HepG2 (cell line): ENCODE measurements around the gene IFI27. TPM values are rescaled to one million over a fixed set of nuclear protein-coding genes. Genes with fewer than 3 reads are reported as not detected.

ENCODE experiments used
- HOXA5 ChIP-seq: sonication (generic); formaldehyde crosslinking; IDR thresholded peaks from 2 replicates; pipeline ENCODE4 v1.4.0; 2020; ENCODE audit warnings: missing genetic modification reagents
- LCORL ChIP-seq, 2 experiments: fragments of 450-650 bp in 1 of 2; sonication (generic) in 1 of 2; formaldehyde crosslinking in 1 of 2; IDR thresholded peaks; 2 replicates each; pipeline versions ENCODE4 v1.5.0 to v1.6.1; 2017 to 2020; ENCODE audit warnings: antibody characterized with exemption in 1 of 2, missing genetic modification reagents in 1 of 2
- NR3C1 ChIP-seq: sonication (generic); formaldehyde crosslinking; IDR thresholded peaks from 2 replicates; pipeline ENCODE4 v1.4.0; 2020; ENCODE audit warnings: missing genetic modification reagents
- SAP130 ChIP-seq: IDR thresholded peaks from 2 replicates; pipeline ENCODE4 v1.6.1; 2016; ENCODE audit warnings: low read depth
- YY1 ChIP-seq: IDR thresholded peaks from 2 replicates; pipeline ENCODE4 v1.6.1; 2011; ENCODE audit warnings: low read length, low read depth, moderate library complexity, mild to moderate bottlenecking; ENCODE audit not compliant: insufficient read depth, insufficient replicate concordance
- ZNF280B ChIP-seq: sonication (generic); formaldehyde crosslinking; IDR thresholded peaks from 2 replicates; pipeline ENCODE4 v1.5.0; 2020; ENCODE audit warnings: missing genetic modification reagents, mild to moderate bottlenecking, borderline replicate concordance
- ZNF318 ChIP-seq: sonication (generic); formaldehyde crosslinking; IDR thresholded peaks from 2 replicates; pipeline ENCODE4 v1.4.0; 2020; ENCODE audit warnings: mild to moderate bottlenecking, missing genetic modification reagents
- ZNF382 ChIP-seq: sonication (generic); formaldehyde crosslinking; IDR thresholded peaks from 2 replicates; pipeline ENCODE4 v1.5.0; 2020; ENCODE audit warnings: missing genetic modification reagents, mild to moderate bottlenecking, borderline replicate concordance
- ZNF607 ChIP-seq: sonication (generic); formaldehyde crosslinking; IDR thresholded peaks from 2 replicates; pipeline ENCODE4 v1.5.1; 2020; ENCODE audit warnings: missing genetic modification reagents, mild to moderate bottlenecking, borderline replicate concordance
- ZNF703 ChIP-seq: sonication (generic); formaldehyde crosslinking; IDR thresholded peaks from 2 replicates; pipeline ENCODE4 v1.5.1; 2020; ENCODE audit warnings: missing genetic modification reagents, mild to moderate bottlenecking, moderate library complexity, borderline replicate concordance
- polyA plus RNA-seq, 8 experiments: library from polyadenylated mRNA; depleted of rRNA in 3 of 8; stranded (reverse) in 7 of 8; unstranded in 1 of 8; fragments of >200 nt; fragmentation: Illumina TruSeq in 4 of 8; extraction: Trizol in 4 of 8; gene quantifications; 2 replicates each; pipeline versions ENCODE4 v1.2.1 to v1.2.3, GENCODE V29; 2011 to 2016; ENCODE audit warnings: low read depth in 4 of 8, missing spikeins in 1 of 8, mixed read lengths in 1 of 8; ENCODE audit not compliant: insufficient read depth in 1 of 8
- total RNA-seq, 5 experiments: library from RNA; depleted of rRNA; stranded (reverse); fragments of >200 nt; fragmentation: Illumina TruSeq; extraction: Trizol; gene quantifications; 2 replicates each; pipeline ENCODE4 v1.2.3, GENCODE V29; 2016; ENCODE audit warnings: low read depth in 1 of 5
- TF ChIP-seq, protein P1 (sequence below), 2 experiments: sonication (generic) in 1 of 2; formaldehyde crosslinking in 1 of 2; IDR thresholded peaks; 2 replicates each; pipeline versions ENCODE4 v1.4.0 to v1.6.1; 2018 to 2020; ENCODE audit warnings: missing genetic modification reagents in 2 of 2, borderline replicate concordance in 1 of 2, low read depth in 1 of 2, mild to moderate bottlenecking in 1 of 2, missing biosample characterization in 1 of 2
- TF ChIP-seq, protein P2 (sequence below): sonication (generic); formaldehyde crosslinking; IDR thresholded peaks from 2 replicates; pipeline ENCODE4 v1.5.1; 2020; ENCODE audit warnings: mild to moderate bottlenecking, moderate library complexity, missing genetic modification reagents

The IFI27 gene
- total and polyA plus RNA-seq, 2 of the 13 experiments (the other 11 are each of a cell fraction or from before 2014, with no cell fraction given), result 1.2 to 1.7 TPM

DNA sequence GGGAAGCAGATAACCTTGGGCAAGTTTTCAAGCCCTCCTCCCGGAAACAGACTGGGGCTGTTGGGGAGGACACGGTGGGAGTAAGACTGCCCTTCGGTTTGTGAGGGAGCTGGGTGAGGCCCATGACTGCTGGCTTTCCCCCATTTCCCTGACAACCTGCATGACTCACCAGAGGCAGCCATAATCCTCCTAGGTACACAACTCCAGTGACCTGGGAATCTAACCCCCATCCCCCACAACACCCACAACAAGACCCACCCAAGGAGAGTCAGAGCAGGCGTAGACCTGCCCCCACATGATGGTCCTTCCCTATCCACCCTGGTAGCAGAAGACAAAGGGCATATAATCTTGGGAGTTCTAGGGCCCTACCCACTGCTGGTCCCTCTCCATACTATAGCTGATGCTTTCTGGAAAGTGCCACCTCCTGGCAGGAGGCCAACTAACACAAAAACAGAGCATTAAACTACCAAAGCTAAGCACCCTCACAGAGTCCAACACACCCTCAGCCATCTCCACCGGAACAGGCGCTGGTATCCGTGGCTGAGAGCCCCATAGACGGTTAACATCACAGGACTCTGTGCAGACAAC lies 44.4 kb upstream of the IFI27 start (continued):
- TF ChIP-seq ZNF280B (CRISPR knock-in tag) (no peak), ZNF703 (no peak), NR3C1 (CRISPR knock-in tag) (no peak), ZNF318 (CRISPR knock-in tag) (no peak), LCORL (IDR thresholded peaks at IDR 0.05) (peak; percentile 33; the same call in 1 of the 2 replicates), LCORL (CRISPR knock-in tag; IDR thresholded peaks at IDR 0.05) (no peak), YY1 (peak; percentile 28), ZNF607 (CRISPR knock-in tag) (no peak), HOXA5 (no peak), SAP130 (CRISPR knock-in tag) (peak; percentile 39; the same call in 1 of the 2 replicates), ZNF382 (no peak)
- TF ChIP-seq, protein P1, sequence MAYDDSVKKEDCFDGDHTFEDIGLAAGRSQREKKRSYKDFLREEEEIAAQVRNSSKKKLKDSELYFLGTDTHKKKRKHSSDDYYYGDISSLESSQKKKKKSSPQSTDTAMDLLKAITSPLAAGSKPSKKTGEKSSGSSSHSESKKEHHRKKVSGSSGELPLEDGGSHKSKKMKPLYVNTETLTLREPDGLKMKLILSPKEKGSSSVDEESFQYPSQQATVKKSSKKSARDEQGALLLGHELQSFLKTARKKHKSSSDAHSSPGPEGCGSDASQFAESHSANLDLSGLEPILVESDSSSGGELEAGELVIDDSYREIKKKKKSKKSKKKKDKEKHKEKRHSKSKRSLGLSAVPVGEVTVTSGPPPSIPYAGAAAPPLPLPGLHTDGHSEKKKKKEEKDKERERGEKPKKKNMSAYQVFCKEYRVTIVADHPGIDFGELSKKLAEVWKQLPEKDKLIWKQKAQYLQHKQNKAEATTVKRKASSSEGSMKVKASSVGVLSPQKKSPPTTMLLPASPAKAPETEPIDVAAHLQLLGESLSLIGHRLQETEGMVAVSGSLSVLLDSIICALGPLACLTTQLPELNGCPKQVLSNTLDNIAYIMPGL (CRISPR knock-in tag; IDR thresholded peaks at IDR 0.05; ENCODE audit: borderline replicate concordance in 1 of 2, low read depth in 1 of 2), result no peak
- TF ChIP-seq, protein P2, sequence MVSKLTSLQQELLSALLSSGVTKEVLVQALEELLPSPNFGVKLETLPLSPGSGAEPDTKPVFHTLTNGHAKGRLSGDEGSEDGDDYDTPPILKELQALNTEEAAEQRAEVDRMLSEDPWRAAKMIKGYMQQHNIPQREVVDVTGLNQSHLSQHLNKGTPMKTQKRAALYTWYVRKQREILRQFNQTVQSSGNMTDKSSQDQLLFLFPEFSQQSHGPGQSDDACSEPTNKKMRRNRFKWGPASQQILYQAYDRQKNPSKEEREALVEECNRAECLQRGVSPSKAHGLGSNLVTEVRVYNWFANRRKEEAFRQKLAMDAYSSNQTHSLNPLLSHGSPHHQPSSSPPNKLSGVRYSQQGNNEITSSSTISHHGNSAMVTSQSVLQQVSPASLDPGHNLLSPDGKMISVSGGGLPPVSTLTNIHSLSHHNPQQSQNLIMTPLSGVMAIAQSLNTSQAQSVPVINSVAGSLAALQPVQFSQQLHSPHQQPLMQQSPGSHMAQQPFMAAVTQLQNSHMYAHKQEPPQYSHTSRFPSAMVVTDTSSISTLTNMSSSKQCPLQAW (CRISPR knock-in tag), result no peak
